B cell (primary cell): ENCODE results near the gene LACTB.

Experiments
- CTCF ChIP-seq: fragments of 200-600 bp; IDR thresholded peaks from one replicate; pipeline ENCODE4 v1.8.0; 2022; ENCODE audit warnings: antibody characterized with exemption, mild to moderate bottlenecking
- EZH2 ChIP-seq: IDR thresholded peaks from 2 replicates; pipeline ENCODE4 v1.6.1; 2012; ENCODE audit warnings: borderline replicate concordance, low read depth, mild to moderate bottlenecking, moderate library complexity, low read length; ENCODE audit not compliant: insufficient read depth, poor library complexity, severe bottlenecking

- TF ChIP-seq CTCF (no peak), EZH2 (no peak)
Measured at GRCh38 chr15:63114465-63114864, 7.2 kb upstream of the LACTB start.
